Natural killer cell treated with Interleukin-12 subunit alpha and Interleukin-12 subunit beta and Interleukin-15 and Interleukin-18, amount 100 ng/mL, for 72 hours (primary cell): ENCODE measurements around the gene PRRX1. TPM values are rescaled to one million over a fixed set of nuclear protein-coding genes. Genes with fewer than 3 reads are reported as not detected.

Experiments
- ATAC-seq, 2 donors: fragments of 150-1000 bp; cut with Tn5 transposase in 1 of 2; sonication (Bioruptor Pico), chemical (Tn5 transposase) in 1 of 2; 2 replicates each; pipeline ENCODE4 v1.10.0; 2021
- DNase-seq: peaks from one replicate; pipeline ENCODE4 v3.0.0; 2022; ENCODE audit warnings: low spot score
- H3K27ac Mint-ChIP-seq, 2 donors: 1 replicate in 1 of 2; 2 replicates in 1 of 2; pipeline ENCODE4 v1.8.0; 2022; ENCODE audit warnings: mixed read lengths in 2 of 2, mild to moderate bottlenecking in 1 of 2, moderate library complexity in 1 of 2
- H3K27me3 Mint-ChIP-seq, 2 donors: 1 replicate in 1 of 2; 2 replicates in 1 of 2; pipeline ENCODE4 v1.8.0; 2022; ENCODE audit warnings: mixed read lengths in 2 of 2
- H3K36me3 Mint-ChIP-seq: one replicate; pipeline ENCODE4 v1.8.0; 2022; ENCODE audit warnings: mixed read lengths
- H3K4me1 Mint-ChIP-seq, 2 donors: 1 replicate in 1 of 2; 2 replicates in 1 of 2; pipeline ENCODE4 v1.8.0; 2022; ENCODE audit warnings: low read depth in 2 of 2, mixed read lengths in 2 of 2, mild to moderate bottlenecking in 1 of 2
- H3K4me3 Mint-ChIP-seq: one replicate; pipeline ENCODE4 v1.8.0; 2022; ENCODE audit warnings: mixed read lengths
- H3K9me3 Mint-ChIP-seq: 2 replicates; pipeline ENCODE4 v1.8.0; 2022; ENCODE audit warnings: mixed read lengths
- total RNA-seq, 2 donors: library from RNA; stranded (reverse); gene quantifications; one replicate each; pipeline ENCODE4 v1.2.3, GENCODE V29; 2022

Gene PRRX1
- total RNA-seq, 2 donors from 2014 or later: not detected

GRCh38 chr1:170660281-170660713 lies 3.6 kb upstream of the PRRX1 start:
- H3K27ac Mint-ChIP-seq: no peak overlapping the region
- H3K27me3 Mint-ChIP-seq: peaks cover 37 to 67% of the 10 kb centered on the region in 2 donors
- peaks cover 0 to 4% of the 10 kb centered on the region in 2 donors for H3K4me1 Mint-ChIP-seq
- H3K9me3 Mint-ChIP-seq: no peaks in the 10 kb centered on the region
- ATAC-seq (no peak), DNase-seq (no peak)
- no peak overlapping the region for H3K4me3 Mint-ChIP-seq
- no peaks in the 10 kb centered on the region for H3K36me3 Mint-ChIP-seq

GRCh38 chr1:170660871-170661645 lies 2.9 kb upstream of the PRRX1 start:
- H3K36me3 Mint-ChIP-seq: no peaks in the 10 kb centered on the region
- H3K4me3 Mint-ChIP-seq: no peak overlapping the region
- peaks cover 40 to 67% of the 10 kb centered on the region in 2 donors for H3K27me3 Mint-ChIP-seq
- no peaks in the 10 kb centered on the region for H3K9me3 Mint-ChIP-seq
- peaks cover 0 to 7% of the 10 kb centered on the region in 2 donors for H3K4me1 Mint-ChIP-seq
- DNase-seq: no peak
- no peak overlapping the region for H3K27ac Mint-ChIP-seq
- ATAC-seq: peak in 1 of 2 donors; percentile 24

GRCh38 chr1:170661646-170662411 lies 2.1 kb upstream of the PRRX1 start:
- Mint-ChIP-seq H3K9me3 (no peaks in the 10 kb centered on the region), H3K27ac (no peak overlapping the region), H3K4me3 (no peak overlapping the region), H3K36me3 (no peaks in the 10 kb centered on the region), H3K4me1 (peaks cover 5 to 7% of the 10 kb centered on the region in 2 donors), H3K27me3 (peaks cover 46 to 70% of the 10 kb centered on the region in 2 donors)
- ATAC-seq (no peak), DNase-seq (no peak)

- Mint-ChIP-seq H3K4me1 (peaks cover 7% of the 10 kb centered on the region in 2 donors), H3K27ac (no peak overlapping the region), H3K9me3 (no peaks in the 10 kb centered on the region), H3K27me3 (peaks cover 54 to 70% of the 10 kb centered on the region in 2 donors), H3K4me3 (no peak overlapping the region), H3K36me3 (no peaks in the 10 kb centered on the region)
- no peak for ATAC-seq
- DNase-seq: no peak
These were observed 1.1 kb upstream of the PRRX1 start for GRCh38 chr1:170662561-170663403.

GRCh38 chr1:170663404-170664092 lies 383 bp upstream of the PRRX1 start:
- Mint-ChIP-seq H3K27ac (no peak overlapping the region), H3K9me3 (no peaks in the 10 kb centered on the region), H3K4me1 (peaks cover 7% of the 10 kb centered on the region in 2 donors), H3K4me3 (no peak overlapping the region), H3K27me3 (peaks cover 60 to 70% of the 10 kb centered on the region in 2 donors), H3K36me3 (no peaks in the 10 kb centered on the region)
- DNase-seq (no peak), ATAC-seq (no peak)

GRCh38 chr1:170664828-170665612 lies 1.1 kb downstream of the PRRX1 start:
- Mint-ChIP-seq H3K4me3 (no peak overlapping the region), H3K4me1 (peaks cover 7% of the 10 kb centered on the region in 2 donors), H3K27me3 (peaks cover 62 to 71% of the 10 kb centered on the region in 2 donors), H3K36me3 (peaks cover 5% of the 10 kb centered on the region), H3K9me3 (no peaks in the 10 kb centered on the region), H3K27ac (no peak overlapping the region)
- no peak for DNase-seq
- peak in 1 of 2 donors; percentile 37 for ATAC-seq

GRCh38 chr1:170665629-170666028 lies 1.7 kb downstream of the PRRX1 start:
- H3K4me3 Mint-ChIP-seq: no peak overlapping the region
- H3K27me3 Mint-ChIP-seq: peaks cover 65 to 71% of the 10 kb centered on the region in 2 donors
- H3K9me3 Mint-ChIP-seq: no peaks in the 10 kb centered on the region
- peaks cover 5% of the 10 kb centered on the region for H3K36me3 Mint-ChIP-seq
- ATAC-seq: no peak
- DNase-seq: no peak
- H3K27ac Mint-ChIP-seq: no peak overlapping the region
- H3K4me1 Mint-ChIP-seq: peaks cover 7% of the 10 kb centered on the region in 2 donors

GRCh38 chr1:170666541-170667254 lies 2.8 kb downstream of the PRRX1 start:
- no peaks in the 10 kb centered on the region for H3K9me3 Mint-ChIP-seq
- ATAC-seq (no peak), DNase-seq (no peak)
- peaks cover 3 to 7% of the 10 kb centered on the region in 2 donors for H3K4me1 Mint-ChIP-seq
- peaks cover 69 to 75% of the 10 kb centered on the region in 2 donors for H3K27me3 Mint-ChIP-seq
- no peak overlapping the region for H3K27ac Mint-ChIP-seq
- H3K36me3 Mint-ChIP-seq: peaks cover 5% of the 10 kb centered on the region
- no peak overlapping the region for H3K4me3 Mint-ChIP-seq

GRCh38 chr1:170668209-170669106 lies 4.5 kb downstream of the PRRX1 start:
- Mint-ChIP-seq H3K27me3 (peaks cover 70 to 81% of the 10 kb centered on the region in 2 donors), H3K4me1 (peaks cover 3 to 7% of the 10 kb centered on the region in 2 donors), H3K4me3 (peak overlapping the region; percentile 8), H3K27ac (no peak overlapping the region), H3K36me3 (peaks cover 5% of the 10 kb centered on the region), H3K9me3 (no peaks in the 10 kb centered on the region)
- no peak for DNase-seq
- ATAC-seq: no peak

GRCh38 chr1:170669107-170669445 lies 5.1 kb downstream of the PRRX1 start:
- no peaks in the 10 kb centered on the region for H3K9me3 Mint-ChIP-seq

More at GRCh38 chr1:170669107-170669445, 5.1 kb downstream of the PRRX1 start:
- H3K36me3 Mint-ChIP-seq: peaks cover 5% of the 10 kb centered on the region
- H3K27ac Mint-ChIP-seq: no peak overlapping the region
- ATAC-seq (no peak), DNase-seq (no peak)
- H3K4me1 Mint-ChIP-seq: peaks cover 3 to 7% of the 10 kb centered on the region in 2 donors
- H3K4me3 Mint-ChIP-seq: no peak overlapping the region
- H3K27me3 Mint-ChIP-seq: peaks cover 71 to 81% of the 10 kb centered on the region in 2 donors
